PC-9 (cell line): ENCODE measurements around the gene NAPB. TPM values are rescaled to one million over a fixed set of nuclear protein-coding genes. Genes with fewer than 3 reads are reported as not detected.

Source experiments
- BruUV-seq: library from RNA; stranded (reverse); fragments of 400-500 nt; replicated peaks from 2 replicates; lab custom pipeline; 2021; lab: Mats Ljungman, UMichigan
- CTCF ChIA-PET: fragments of 300-600 bp; sonication (Branson Sonifier 250); formaldehyde crosslinking; loops from one replicate; lab custom pipeline; 2022; ENCODE audit warnings: antibody characterized with exemption; lab: Charles Lee
- POLR2A ChIA-PET: fragments of 300-600 bp; sonication (Branson Sonifier 250); formaldehyde crosslinking; loops from one replicate; lab custom pipeline; 2022; ENCODE audit warnings: antibody characterized with exemption; ENCODE audit not compliant: unreplicated experiment; lab: Charles Lee
- DNase-seq, 2 experiments: peaks; one replicate each; pipeline versions ENCODE4 v3.0.0 to v3.0.0-alpha.2; 2015 to 2022; ENCODE audit warnings: mixed read lengths in 1 of 2
- H2AFZ ChIP-seq: fragments of 200-600 bp; sonication (generic); 2 replicates; pipeline ENCODE4 v1.8.1; 2017; ENCODE audit warnings: antibody characterized with exemption
- H3F3A ChIP-seq: fragments of 200-600 bp; sonication (generic); 2 replicates; pipeline ENCODE4 v1.8.1; 2017; ENCODE audit warnings: antibody characterized with exemption, mild to moderate bottlenecking, low read depth; ENCODE audit not compliant: insufficient read depth
- H3K27ac ChIP-seq: fragments of 200-600 bp; sonication (generic); 2 replicates; pipeline ENCODE4 v1.6.1; 2016; ENCODE audit warnings: mixed run types
- H3K27me3 ChIP-seq: fragments of 200-600 bp; sonication (generic); 2 replicates; pipeline ENCODE4 v1.6.1; 2016; ENCODE audit warnings: low read depth, mixed run types; ENCODE audit not compliant: insufficient read depth
- H3K36me3 ChIP-seq: fragments of 200-600 bp; sonication (generic); 2 replicates; pipeline ENCODE4 v1.6.1; 2016; ENCODE audit warnings: low read depth, mixed run types
- H3K4me1 ChIP-seq: fragments of 200-600 bp; sonication (generic); replicated peaks from 2 replicates; pipeline ENCODE4 v1.6.1; 2016; ENCODE audit warnings: mixed run types; ENCODE audit not compliant: insufficient read depth
- H3K4me2 ChIP-seq: fragments of 200-600 bp; sonication (generic); 2 replicates; pipeline ENCODE4 v1.6.1; 2017; ENCODE audit warnings: mixed run types
- H3K4me3 ChIP-seq: fragments of 200-600 bp; sonication (generic); 2 replicates; pipeline ENCODE4 v1.6.1; 2016; ENCODE audit warnings: mixed run types
- H3K79me2 ChIP-seq: fragments of 200-600 bp; sonication (generic); 2 replicates; pipeline ENCODE4 v1.6.1; 2017; ENCODE audit warnings: low read depth, mixed run types
- H3K9me2 ChIP-seq: fragments of 200-600 bp; sonication (generic); 2 replicates; pipeline ENCODE4 v1.8.1; 2017; ENCODE audit warnings: mild to moderate bottlenecking; ENCODE audit not compliant: insufficient read depth
- H3K9me3 ChIP-seq: fragments of 200-600 bp; sonication (generic); 2 replicates; pipeline ENCODE4 v1.8.1; 2016; ENCODE audit warnings: low read depth; ENCODE audit not compliant: insufficient read depth
- H4K20me1 ChIP-seq: fragments of 200-600 bp; sonication (generic); 2 replicates; pipeline ENCODE4 v1.8.1; 2017; ENCODE audit not compliant: insufficient read depth
- EZH2 ChIP-seq: fragments of 200-600 bp; sonication (generic); IDR thresholded peaks from 2 replicates; pipeline ENCODE4 v1.8.0; 2017; ENCODE audit warnings: antibody characterized with exemption, low read depth
- intact Hi-C: fragments of 100-400 bp; cut with micrococcal nuclease; formaldehyde crosslinking; loops from one replicate; pipeline ENCODE4 v1.10.0; 2022; ENCODE audit not compliant: unreplicated experiment
- total RNA-seq: library from RNA; stranded (reverse); gene quantifications from 2 replicates; pipeline ENCODE4 v1.2.3, GENCODE V29; 2021
- TF ChIP-seq, protein P1 (sequence below): fragments of 200-600 bp; sonication (generic); conservative IDR thresholded peaks from 2 replicates; pipeline ENCODE4 v1.6.1; 2017; ENCODE audit warnings: mixed run types, antibody characterized with exemption, mild to moderate bottlenecking, moderate library complexity

Gene NAPB
- total RNA-seq, 1 experiment from 2014 or later, result 16.5 TPM

DNA sequence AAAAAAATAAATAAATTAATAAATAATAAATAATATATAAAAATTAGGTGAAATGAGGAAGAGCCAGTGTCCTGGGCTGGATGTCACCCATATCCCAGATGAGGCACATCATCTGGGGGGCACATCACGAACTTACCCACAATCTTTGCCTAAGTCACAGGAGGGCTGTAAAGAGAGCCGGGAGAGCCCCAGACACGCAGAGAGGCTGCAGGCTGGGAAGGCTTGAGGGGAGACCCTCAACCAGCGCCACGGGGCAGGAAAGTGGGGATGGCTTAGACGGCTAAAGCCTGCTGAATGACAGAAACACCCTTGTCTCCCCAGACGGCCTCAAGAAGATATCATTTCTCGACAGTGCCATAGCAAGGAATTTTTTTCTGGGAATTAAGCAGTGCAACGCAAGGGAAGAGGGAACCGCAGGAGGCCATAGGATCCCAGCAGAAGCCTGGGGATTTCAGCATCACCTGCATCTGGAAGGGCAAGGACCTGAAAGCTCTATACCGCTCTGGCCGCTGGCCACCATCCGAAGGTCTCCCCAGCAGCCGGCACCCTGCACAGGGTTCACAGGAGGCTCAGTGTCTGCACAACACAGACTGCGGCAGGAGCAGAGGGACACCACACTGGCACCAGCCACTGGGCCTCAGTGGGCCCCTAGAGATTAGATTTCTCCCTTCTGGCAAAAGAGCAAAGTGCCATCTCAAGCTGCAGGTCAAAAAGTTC, 93.5 kb downstream of the NAPB start:
- intact Hi-C loops, result no loop called here
- no peak overlapping the region for H2AFZ ChIP-seq
- no peak for DNase-seq
- H3K27ac ChIP-seq, result no peak overlapping the region
- H3K4me3 ChIP-seq, result no peak overlapping the region
- H3K4me2 ChIP-seq, result no peak overlapping the region
- H3K79me2 ChIP-seq, result no peaks in the 10 kb centered on the region
- H4K20me1 ChIP-seq, result no peaks in the 10 kb centered on the region
- no peaks in the 10 kb centered on the region for H3K9me2 ChIP-seq
- no peaks in the 10 kb centered on the region for H3F3A ChIP-seq
- no peaks in the 10 kb centered on the region for H3K36me3 ChIP-seq
- ChIA-PET CTCF (no interaction called here), POLR2A (no interaction called here)
- H3K27me3 ChIP-seq, result no peaks in the 10 kb centered on the region
- no peaks in the 10 kb centered on the region; the same call in 1 of the 2 replicates for H3K4me1 ChIP-seq
- no peak for TF ChIP-seq EZH2
- TF ChIP-seq, protein P1, sequence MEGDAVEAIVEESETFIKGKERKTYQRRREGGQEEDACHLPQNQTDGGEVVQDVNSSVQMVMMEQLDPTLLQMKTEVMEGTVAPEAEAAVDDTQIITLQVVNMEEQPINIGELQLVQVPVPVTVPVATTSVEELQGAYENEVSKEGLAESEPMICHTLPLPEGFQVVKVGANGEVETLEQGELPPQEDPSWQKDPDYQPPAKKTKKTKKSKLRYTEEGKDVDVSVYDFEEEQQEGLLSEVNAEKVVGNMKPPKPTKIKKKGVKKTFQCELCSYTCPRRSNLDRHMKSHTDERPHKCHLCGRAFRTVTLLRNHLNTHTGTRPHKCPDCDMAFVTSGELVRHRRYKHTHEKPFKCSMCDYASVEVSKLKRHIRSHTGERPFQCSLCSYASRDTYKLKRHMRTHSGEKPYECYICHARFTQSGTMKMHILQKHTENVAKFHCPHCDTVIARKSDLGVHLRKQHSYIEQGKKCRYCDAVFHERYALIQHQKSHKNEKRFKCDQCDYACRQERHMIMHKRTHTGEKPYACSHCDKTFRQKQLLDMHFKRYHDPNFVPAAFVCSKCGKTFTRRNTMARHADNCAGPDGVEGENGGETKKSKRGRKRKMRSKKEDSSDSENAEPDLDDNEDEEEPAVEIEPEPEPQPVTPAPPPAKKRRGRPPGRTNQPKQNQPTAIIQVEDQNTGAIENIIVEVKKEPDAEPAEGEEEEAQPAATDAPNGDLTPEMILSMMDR, result no peak
- no TSS peak for BruUV-seq
- no peaks in the 10 kb centered on the region for H3K9me3 ChIP-seq

DNA sequence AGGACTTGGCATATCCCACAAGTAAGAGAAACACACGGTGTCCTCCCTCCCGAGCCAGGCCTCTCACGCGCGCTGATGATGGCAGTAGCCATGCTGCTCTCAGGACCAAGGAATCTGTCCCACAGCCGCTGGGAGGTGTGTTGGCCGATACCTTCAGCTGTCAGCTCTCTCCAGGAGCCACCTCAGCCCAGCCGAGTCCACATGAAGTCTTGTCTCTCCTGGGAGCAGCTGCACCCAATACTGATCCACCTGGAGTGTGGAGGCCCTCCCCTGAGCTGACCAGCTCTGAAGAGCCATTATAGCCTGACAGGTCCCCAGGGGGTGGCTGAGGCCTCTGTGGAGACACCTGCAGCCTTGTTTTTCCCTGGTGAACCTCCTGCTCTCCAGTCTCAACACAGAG, 94.5 kb downstream of the NAPB start:
- no peak for DNase-seq
- intact Hi-C loops, result no loop called here
- no peaks in the 10 kb centered on the region for H3K9me3 ChIP-seq
- H3K27me3 ChIP-seq, result no peaks in the 10 kb centered on the region
- no peaks in the 10 kb centered on the region for H3F3A ChIP-seq
- H2AFZ ChIP-seq, result no peak overlapping the region
- no peak overlapping the region for H3K4me3 ChIP-seq
- no peaks in the 10 kb centered on the region for H3K9me2 ChIP-seq
- TF ChIP-seq, protein P1, result no peak
- TF ChIP-seq EZH2, result no peak
- no peak overlapping the region for H3K27ac ChIP-seq
- H3K4me1 ChIP-seq, result no peaks in the 10 kb centered on the region; the same call in 1 of the 2 replicates
- H3K36me3 ChIP-seq, result no peaks in the 10 kb centered on the region
- H3K79me2 ChIP-seq, result no peaks in the 10 kb centered on the region
- no peaks in the 10 kb centered on the region for H4K20me1 ChIP-seq
- H3K4me2 ChIP-seq, result no peak overlapping the region
- BruUV-seq, result no TSS peak
- CTCF ChIA-PET, result no interaction called here
- POLR2A ChIA-PET, result no interaction called here

DNA sequence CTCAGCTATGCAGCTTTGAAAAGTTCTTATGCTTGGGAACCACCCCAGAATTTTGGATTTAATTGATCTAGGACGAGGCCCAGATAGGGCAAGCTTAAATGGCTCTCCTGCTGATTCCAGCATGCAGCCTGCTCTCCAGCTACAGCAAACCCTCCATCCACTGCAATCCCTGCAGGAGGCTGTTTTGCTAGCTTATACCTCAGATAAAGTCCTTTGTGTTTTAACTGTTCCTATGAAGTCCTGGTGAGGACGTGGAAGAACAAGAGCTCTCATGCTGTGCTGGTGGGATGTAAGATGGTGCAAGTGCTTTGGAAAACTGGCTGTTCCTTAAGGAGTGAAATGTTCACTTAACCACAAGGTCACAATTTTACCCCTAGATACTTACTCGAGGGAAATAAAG, 96.2 kb downstream of the NAPB start:
- no peaks in the 10 kb centered on the region for H3K4me1 ChIP-seq
- no peak overlapping the region for H3K4me2 ChIP-seq
- no peak overlapping the region for H2AFZ ChIP-seq
- no peak for TF ChIP-seq EZH2
- TF ChIP-seq, protein P1, result no peak
- no peaks in the 10 kb centered on the region for H3F3A ChIP-seq
- CTCF ChIA-PET, result no interaction called here
- H4K20me1 ChIP-seq, result no peaks in the 10 kb centered on the region
- no peak for DNase-seq
- no peaks in the 10 kb centered on the region for H3K36me3 ChIP-seq
- no peak overlapping the region for H3K4me3 ChIP-seq
- no peaks in the 10 kb centered on the region for H3K79me2 ChIP-seq
- H3K9me3 ChIP-seq, result no peaks in the 10 kb centered on the region
- intact Hi-C loops, result no loop called here
- POLR2A ChIA-PET, result no interaction called here
- H3K27ac ChIP-seq, result no peak overlapping the region
- no peaks in the 10 kb centered on the region for H3K27me3 ChIP-seq
- BruUV-seq, result no TSS peak
- no peaks in the 10 kb centered on the region for H3K9me2 ChIP-seq

Other genes starting within 250 kb of the NAPB start
- 29.8 and 30.9 TPM in 2 replicates for gene NXT1, start 70.7 kb downstream of the NAPB start, total RNA-seq
- 8.1 and 11.1 TPM in 2 replicates for gene GZF1, start 59.3 kb downstream of the NAPB start, total RNA-seq
- not detected in 2 replicates for gene CSTL1, start 18.2 kb upstream of the NAPB start, total RNA-seq
- gene CST11, start 31.4 kb upstream of the NAPB start, total RNA-seq, result not detected in 2 replicates
- gene CST8, start 69.6 kb upstream of the NAPB start, total RNA-seq, result not detected in 2 replicates
- gene CST9L, start 147.0 kb upstream of the NAPB start, total RNA-seq, result not detected in 2 replicates
- not detected in 2 replicates for gene CST9, start 184.4 kb upstream of the NAPB start, total RNA-seq
- 262 and 355 TPM in 2 replicates for gene CST3, start 216.5 kb upstream of the NAPB start, total RNA-seq